ENCODE results near the gene PFKL.

PFKL gene

GRCh38 chr21:44370786-44371410, 71.0 kb downstream of the PFKL start:
- H3K4me3 ChIP-seq (ENCODE audit: low read length) = no peak overlapping the region
- DNase-seq (ENCODE audit: low read depth) = no peak
- TF ChIP-seq CTCF (conservative IDR thresholded peaks at IDR 0.05; ENCODE audit: low read length) = no peak

DNA sequence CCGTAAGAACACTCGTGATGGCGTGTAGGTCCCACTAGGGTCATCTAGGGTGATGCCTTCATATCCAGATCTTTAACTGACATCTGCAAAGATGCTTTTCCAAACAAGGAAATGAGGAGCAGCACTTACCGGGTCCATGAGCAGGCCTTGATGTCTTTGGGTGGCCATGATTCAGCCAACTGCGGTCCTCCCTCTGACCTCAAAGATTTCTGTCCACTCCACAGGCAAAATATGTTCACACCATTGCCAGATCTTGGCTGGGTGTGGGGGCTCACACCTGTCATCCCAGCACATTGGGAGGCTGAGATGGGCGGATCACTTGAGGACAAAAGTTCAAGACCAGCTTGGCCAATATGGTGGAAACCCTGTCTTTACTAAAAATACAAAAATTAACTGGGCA, 71.7 kb downstream of the PFKL start:
- no peak for DNase-seq (ENCODE audit: low read depth)
- H3K4me3 ChIP-seq (ENCODE audit: low read length) = no peak overlapping the region
- TF ChIP-seq CTCF (conservative IDR thresholded peaks at IDR 0.05; ENCODE audit: low read length) = no peak

DNA sequence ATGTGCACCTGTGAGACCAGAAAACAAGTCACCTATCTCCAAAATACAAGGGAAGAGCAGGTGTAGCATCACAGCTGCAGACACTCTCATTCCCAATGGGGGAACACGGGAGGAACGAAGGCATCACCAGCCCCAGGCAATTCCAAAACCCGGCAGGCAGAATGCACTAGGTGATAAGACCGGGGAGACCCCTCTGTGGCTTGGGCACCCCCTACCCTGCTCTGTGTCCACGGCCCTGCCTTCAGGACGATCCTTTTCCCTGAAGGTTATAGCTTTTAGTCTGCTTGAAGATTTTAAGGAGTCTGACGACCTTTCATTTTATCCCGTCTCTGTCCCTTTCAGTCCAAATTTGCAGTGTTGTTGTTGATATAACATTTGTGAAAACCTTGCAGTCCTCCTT, 72.8 kb downstream of the PFKL start:
- DNase-seq (ENCODE audit: low read depth) = no peak
- no peak overlapping the region for H3K4me3 ChIP-seq (ENCODE audit: low read length)
- no peak for TF ChIP-seq CTCF (conservative IDR thresholded peaks at IDR 0.05; ENCODE audit: low read length)

- no peak for DNase-seq (ENCODE audit: low read depth)
- TF ChIP-seq CTCF (conservative IDR thresholded peaks at IDR 0.05; ENCODE audit: low read length) = no peak
- no peak overlapping the region for H3K4me3 ChIP-seq (ENCODE audit: low read length)
These were observed 74.9 kb downstream of the PFKL start for GRCh38 chr21:44374601-44375280.

DNA sequence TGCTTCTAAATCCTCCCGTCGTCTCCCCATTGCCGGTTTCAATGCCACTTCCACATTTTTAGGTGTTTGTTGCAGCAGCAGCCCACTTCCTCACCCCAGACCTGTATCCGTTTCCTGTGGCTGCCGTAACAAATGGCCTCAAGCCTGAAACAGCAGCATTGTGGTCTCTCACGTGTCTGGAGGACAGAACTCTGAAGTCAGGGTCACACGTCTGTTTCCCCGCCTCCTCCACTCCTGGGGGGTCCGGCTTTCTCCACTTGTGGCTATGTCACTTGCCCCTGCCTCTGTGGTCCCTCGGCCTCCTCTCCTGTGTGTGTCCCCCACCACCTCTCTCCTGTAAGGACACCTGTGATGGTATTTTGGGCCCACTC, 75.4 kb downstream of the PFKL start:
- no peak for DNase-seq (ENCODE audit: low read depth)
- H3K4me3 ChIP-seq (ENCODE audit: low read length) = no peak overlapping the region
- TF ChIP-seq CTCF (conservative IDR thresholded peaks at IDR 0.05; ENCODE audit: low read length) = no peak

GRCh38 chr21:44375761-44376241, 75.9 kb downstream of the PFKL start:
- no peak for DNase-seq (ENCODE audit: low read depth)
- H3K4me3 ChIP-seq (ENCODE audit: low read length) = no peak overlapping the region
- no peak for TF ChIP-seq CTCF (conservative IDR thresholded peaks at IDR 0.05; ENCODE audit: low read length)

GRCh38 chr21:44376606-44377005, 76.8 kb downstream of the PFKL start:
- no peak overlapping the region for H3K4me3 ChIP-seq (ENCODE audit: low read length)
- no peak for TF ChIP-seq CTCF (conservative IDR thresholded peaks at IDR 0.05; ENCODE audit: low read length)
- no peak for DNase-seq (ENCODE audit: low read depth)

Data from AG10803 (cell line).